ENCODE results near the gene SLC39A9.

The SLC39A9 gene

DNA sequence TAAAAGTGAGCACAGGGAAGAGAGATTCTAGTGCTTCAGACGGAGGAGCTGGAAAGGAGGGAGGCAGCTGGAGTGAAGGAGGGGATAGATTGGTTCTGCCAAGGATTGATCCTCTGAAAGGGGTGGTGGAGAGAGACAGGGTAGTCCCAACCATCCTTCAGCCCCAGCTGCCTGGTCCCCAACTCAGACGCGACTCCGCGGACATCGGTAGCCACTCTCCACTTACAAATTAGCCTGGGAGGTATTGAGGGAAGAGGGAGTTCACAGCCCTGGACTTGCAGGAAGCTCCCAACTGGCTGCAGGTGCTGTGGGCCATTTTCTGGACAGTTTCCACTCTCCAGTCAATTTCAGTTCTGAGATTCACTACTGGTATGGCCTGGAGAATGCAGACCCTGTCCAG lies 87.2 kb downstream of the SLC39A9 start:
- in situ Hi-C loops (cut with HindIII; ENCODE audit: low sequenced_read_pairs), result no loop called here
- H3K4me3 ChIP-seq (ENCODE audit: low read depth, low read length), result no peak overlapping the region
- DNase-seq (ENCODE audit: low read depth, low spot score), result no peak
- TF ChIP-seq, protein P1, sequence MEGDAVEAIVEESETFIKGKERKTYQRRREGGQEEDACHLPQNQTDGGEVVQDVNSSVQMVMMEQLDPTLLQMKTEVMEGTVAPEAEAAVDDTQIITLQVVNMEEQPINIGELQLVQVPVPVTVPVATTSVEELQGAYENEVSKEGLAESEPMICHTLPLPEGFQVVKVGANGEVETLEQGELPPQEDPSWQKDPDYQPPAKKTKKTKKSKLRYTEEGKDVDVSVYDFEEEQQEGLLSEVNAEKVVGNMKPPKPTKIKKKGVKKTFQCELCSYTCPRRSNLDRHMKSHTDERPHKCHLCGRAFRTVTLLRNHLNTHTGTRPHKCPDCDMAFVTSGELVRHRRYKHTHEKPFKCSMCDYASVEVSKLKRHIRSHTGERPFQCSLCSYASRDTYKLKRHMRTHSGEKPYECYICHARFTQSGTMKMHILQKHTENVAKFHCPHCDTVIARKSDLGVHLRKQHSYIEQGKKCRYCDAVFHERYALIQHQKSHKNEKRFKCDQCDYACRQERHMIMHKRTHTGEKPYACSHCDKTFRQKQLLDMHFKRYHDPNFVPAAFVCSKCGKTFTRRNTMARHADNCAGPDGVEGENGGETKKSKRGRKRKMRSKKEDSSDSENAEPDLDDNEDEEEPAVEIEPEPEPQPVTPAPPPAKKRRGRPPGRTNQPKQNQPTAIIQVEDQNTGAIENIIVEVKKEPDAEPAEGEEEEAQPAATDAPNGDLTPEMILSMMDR (IDR thresholded peaks at IDR 0.05; ENCODE audit: low read depth, low read length), result no peak

DNA sequence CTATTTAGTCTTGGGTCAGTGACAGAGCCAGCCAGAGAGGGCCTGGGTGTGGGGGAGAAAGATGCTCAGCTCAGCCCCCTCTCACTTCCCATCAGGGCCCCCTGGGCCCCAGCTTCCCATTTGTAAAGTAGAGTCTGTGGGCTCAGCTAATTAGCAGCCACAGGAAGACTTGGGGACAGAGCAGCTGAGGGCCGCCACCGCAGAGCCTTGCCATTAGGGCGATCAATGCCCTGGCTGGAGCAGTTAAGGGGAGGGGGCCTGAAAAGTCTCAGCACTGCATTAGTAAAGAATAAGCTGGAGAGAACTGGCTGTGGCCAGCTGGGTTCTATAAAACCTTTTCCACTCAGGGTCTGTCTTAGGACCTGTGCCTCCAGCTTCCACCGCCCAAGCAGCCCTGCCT lies 88.7 kb downstream of the SLC39A9 start:
- DNase-seq (ENCODE audit: low read depth, low spot score), result no peak
- TF ChIP-seq, protein P1 (IDR thresholded peaks at IDR 0.05; ENCODE audit: low read depth, low read length), result no peak
- in situ Hi-C loops (cut with HindIII; ENCODE audit: low sequenced_read_pairs), result no loop called here

DNA sequence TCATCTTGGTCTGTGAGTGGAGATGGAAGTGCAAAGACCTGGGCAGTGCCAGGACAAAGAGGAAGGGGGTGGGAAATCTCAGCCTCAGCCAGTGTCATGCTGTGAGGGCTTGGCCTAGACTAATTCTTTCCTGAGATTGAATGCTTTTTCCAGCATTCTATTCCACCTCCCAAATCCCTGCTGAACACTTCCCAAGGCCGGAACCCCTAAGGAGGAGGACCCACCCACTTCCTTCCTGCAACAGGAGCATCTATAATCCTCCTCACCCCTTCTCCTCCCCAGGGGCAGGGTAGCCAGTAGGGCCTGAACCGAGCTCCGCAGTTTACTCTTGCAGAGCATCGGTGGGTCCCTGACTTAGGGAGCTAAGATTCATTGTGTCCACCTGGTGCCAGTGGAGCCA lies 89.3 kb downstream of the SLC39A9 start:
- in situ Hi-C loops (cut with HindIII; ENCODE audit: low sequenced_read_pairs), result no loop called here
- TF ChIP-seq, protein P1 (IDR thresholded peaks at IDR 0.05; ENCODE audit: low read depth, low read length), result no peak
- no peak overlapping the region for H3K4me3 ChIP-seq (ENCODE audit: low read depth, low read length)
- DNase-seq (ENCODE audit: low read depth, low spot score), result no peak

More for the DNA sequence above, 88.7 kb downstream of the SLC39A9 start:
- no peak overlapping the region for H3K4me3 ChIP-seq (ENCODE audit: low read depth, low read length)

DNA sequence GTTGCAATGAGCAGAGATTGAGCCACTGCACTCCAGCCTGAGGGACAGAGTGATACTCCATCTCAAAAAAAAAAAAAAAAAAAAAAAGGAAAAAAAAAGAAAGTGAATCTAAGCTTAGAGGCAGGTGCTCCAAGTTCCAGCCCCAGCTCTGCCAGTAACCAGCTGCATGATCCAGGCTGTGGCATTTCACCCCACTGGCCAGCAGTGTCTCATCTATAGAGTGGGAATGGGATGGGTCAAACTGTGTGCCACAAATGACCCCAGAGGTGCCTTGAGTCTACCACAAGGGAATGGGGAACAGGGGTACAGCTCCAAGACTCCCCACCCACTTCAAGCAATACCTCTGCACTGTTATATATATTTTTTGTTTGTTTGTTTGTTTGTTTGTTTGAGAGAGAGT lies 91.0 kb downstream of the SLC39A9 start:
- no peak overlapping the region for H3K4me3 ChIP-seq (ENCODE audit: low read depth, low read length)
- no peak for DNase-seq (ENCODE audit: low read depth, low spot score)
- in situ Hi-C loops (cut with HindIII; ENCODE audit: low sequenced_read_pairs), result no loop called here
- TF ChIP-seq, protein P1 (IDR thresholded peaks at IDR 0.05; ENCODE audit: low read depth, low read length), result no peak

DNA sequence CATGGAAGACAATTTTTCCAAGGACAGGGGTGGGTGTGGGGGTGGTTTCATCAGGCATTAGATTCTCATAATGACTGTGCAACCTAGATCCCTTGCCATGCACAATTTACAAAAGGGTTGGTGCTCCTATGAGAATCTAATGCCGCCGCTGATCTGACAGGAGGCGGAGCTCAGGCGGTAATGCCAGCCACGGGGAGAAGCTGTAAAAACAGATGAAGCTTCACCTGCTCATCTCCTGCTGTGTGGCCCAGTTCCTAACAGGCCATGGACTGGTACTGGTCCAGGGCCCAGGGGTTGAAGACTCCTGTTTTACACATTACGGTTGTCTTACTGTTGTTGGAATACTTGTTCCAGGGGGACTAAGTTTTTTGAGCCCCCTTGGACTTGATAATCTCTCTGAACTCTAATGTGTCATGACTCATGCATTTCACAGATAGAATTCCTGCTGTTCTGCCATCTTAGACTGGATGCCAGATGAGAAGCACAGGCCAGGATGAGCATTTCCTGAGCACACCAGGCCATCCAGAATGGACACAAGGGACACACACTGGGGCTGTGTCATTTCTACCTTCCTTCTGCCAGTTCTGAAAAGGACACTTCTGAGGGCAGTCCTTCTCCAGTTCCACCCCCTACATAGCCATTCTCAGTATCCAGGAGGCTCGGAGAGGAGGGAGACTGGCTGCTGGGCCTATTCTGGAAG lies 91.9 kb downstream of the SLC39A9 start:
- TF ChIP-seq, protein P1 (IDR thresholded peaks at IDR 0.05; ENCODE audit: low read depth, low read length), result no peak
- DNase-seq (ENCODE audit: low read depth, low spot score), result no peak
- no peak overlapping the region for H3K4me3 ChIP-seq (ENCODE audit: low read depth, low read length)
- in situ Hi-C loops (cut with HindIII; ENCODE audit: low sequenced_read_pairs), result no loop called here

DNA sequence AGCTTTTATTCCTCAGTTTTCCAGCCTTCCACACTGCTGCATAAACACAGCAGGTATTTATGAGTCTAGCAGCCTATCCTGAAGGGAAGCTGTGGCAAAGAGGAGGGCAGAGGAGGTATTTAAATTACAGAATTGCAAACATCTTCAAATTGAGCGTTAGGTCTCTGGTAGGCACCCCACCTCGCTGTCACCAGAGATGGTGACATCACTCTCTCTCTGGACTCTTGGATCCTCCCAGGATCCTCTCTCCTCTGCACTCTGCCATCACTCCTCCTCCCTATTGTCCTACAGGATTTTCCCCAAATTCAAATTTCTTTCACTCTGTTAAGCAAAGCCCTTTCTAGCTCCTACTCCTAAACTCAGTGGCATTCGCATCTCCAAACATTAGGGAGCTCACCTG lies 92.7 kb downstream of the SLC39A9 start:
- TF ChIP-seq, protein P1 (IDR thresholded peaks at IDR 0.05; ENCODE audit: low read depth, low read length), result no peak
- DNase-seq (ENCODE audit: low read depth, low spot score), result no peak
- in situ Hi-C loops (cut with HindIII; ENCODE audit: low sequenced_read_pairs), result no loop called here
- no peak overlapping the region for H3K4me3 ChIP-seq (ENCODE audit: low read depth, low read length)

Data from astrocyte of the spinal cord (primary cell).